Endothelial cell of umbilical vein (primary cell): ENCODE results near the gene SERPIND1. TPM values are rescaled to one million over a fixed set of nuclear protein-coding genes. Genes with fewer than 3 reads are reported as not detected.

Experiments
- BruUV-seq: library from RNA; stranded (reverse); fragments of 400-500 nt; replicated peaks from 2 replicates; lab custom pipeline; 2021; lab: Mats Ljungman, UMichigan
- CTCF ChIA-PET: fragments of 300-600, 350-600 bp; sonication (Branson Sonifier 250); formaldehyde crosslinking; loops from one replicate; lab custom pipeline; 2021; ENCODE audit warnings: antibody characterized with exemption, inconsistent platforms; lab: Charles Lee
- POLR2A ChIA-PET: fragments of 300-600, 350-600 bp; sonication (Branson Sonifier 250); formaldehyde crosslinking; loops from one replicate; lab custom pipeline; 2021; ENCODE audit warnings: antibody characterized with exemption, inconsistent platforms; lab: Charles Lee
- DNase-seq: peaks from one replicate; pipeline ENCODE4 v3.0.0-alpha.2; 2011; ENCODE audit warnings: low read depth, low spot score
- FAIRE-seq: peaks from 2 replicates; lab custom pipeline; 2011; peaks lifted over from hg19 to GRCh38; lab: Jason Lieb, UNC
- H2AFZ ChIP-seq: 2 replicates; pipeline ENCODE4 v1.6.0; 2012; ENCODE audit warnings: low read depth, low read length, control low read depth, inconsistent platforms
- H3K27ac ChIP-seq: 2 replicates; pipeline ENCODE4 v1.5.1; 2011; ENCODE audit warnings: low read depth, mild to moderate bottlenecking, control low read depth, low read length, moderate library complexity; ENCODE audit not compliant: insufficient read depth
- H3K27me3 ChIP-seq, 2 experiments: 2 replicates each; pipeline versions ENCODE4 v1.6.0 to v1.6.1; 2011; ENCODE audit warnings: low read length in 2 of 2, mixed read lengths in 1 of 2; ENCODE audit not compliant: control insufficient read depth in 2 of 2, insufficient read depth in 2 of 2
- H3K36me3 ChIP-seq, 2 experiments: 2 replicates in 1 of 2; 3 replicates in 1 of 2; pipeline ENCODE4 v1.5.1; 2011; ENCODE audit warnings: low read length in 2 of 2, mild to moderate bottlenecking in 1 of 2, moderate library complexity in 1 of 2; ENCODE audit not compliant: control insufficient read depth in 2 of 2, insufficient read depth in 2 of 2; ENCODE audit errors: extremely low read depth in 1 of 2
- H3K4me1 ChIP-seq: 3 replicates; pipeline ENCODE4 v1.5.1; 2011; ENCODE audit warnings: mild to moderate bottlenecking, low read length; ENCODE audit not compliant: control insufficient read depth, insufficient read depth; ENCODE audit errors: extremely low read depth
- H3K4me2 ChIP-seq: 2 replicates; pipeline ENCODE4 v1.6.1; 2011; ENCODE audit warnings: low read length, control low read depth, mixed read lengths; ENCODE audit not compliant: insufficient read depth
- H3K4me3 ChIP-seq, 3 experiments: fragments of 200-600 bp in 1 of 3; sonication (generic), shearing (Covaris generic) in 1 of 3; replicated peaks in 1 of 3; 2 replicates each; pipeline ENCODE4 v1.5.1; 2011 to 2016; ENCODE audit warnings: control low read depth in 3 of 3, low read length in 3 of 3, mild to moderate bottlenecking in 2 of 3, inconsistent platforms in 1 of 3, low read depth in 1 of 3, moderate library complexity in 1 of 3; ENCODE audit not compliant: insufficient read depth in 1 of 3
- H3K79me2 ChIP-seq: 2 replicates; pipeline ENCODE4 v1.6.0; 2012; ENCODE audit warnings: low read length, inconsistent platforms; ENCODE audit not compliant: control insufficient read depth, insufficient read depth
- H3K9ac ChIP-seq: replicated peaks from 2 replicates; pipeline ENCODE3; 2011; ENCODE audit warnings: low read length, control low read depth; ENCODE audit not compliant: insufficient read depth; ENCODE audit errors: extremely low read depth
- H3K9me1 ChIP-seq: replicated peaks from 3 replicates; pipeline ENCODE4 v1.6.0; 2011; ENCODE audit warnings: mild to moderate bottlenecking, low read length; ENCODE audit not compliant: control insufficient read depth, insufficient read depth; ENCODE audit errors: extremely low read depth
- H3K9me3 ChIP-seq: replicated peaks from 2 replicates; pipeline ENCODE4 v1.5.1; 2012; ENCODE audit warnings: low read length, inconsistent platforms; ENCODE audit not compliant: control insufficient read depth, insufficient read depth
- H4K20me1 ChIP-seq: replicated peaks from 2 replicates; pipeline ENCODE3; 2011; ENCODE audit warnings: mild to moderate bottlenecking, low read length; ENCODE audit not compliant: control insufficient read depth, insufficient read depth; ENCODE audit errors: extremely low read depth
- EZH2 ChIP-seq: IDR thresholded peaks from 2 replicates; pipeline ENCODE4 v1.6.1; 2012; ENCODE audit warnings: borderline replicate concordance, low read depth, mild to moderate bottlenecking, moderate library complexity, low read length, inconsistent platforms; ENCODE audit not compliant: severe bottlenecking
- FOS ChIP-seq: IDR thresholded peaks from 2 replicates; pipeline ENCODE4 v1.6.1; 2011; ENCODE audit warnings: mild to moderate bottlenecking, low read length, moderate library complexity, borderline replicate concordance; ENCODE audit not compliant: insufficient read depth
- GATA2 ChIP-seq: IDR thresholded peaks from 2 replicates; pipeline ENCODE4 v1.7.0; 2011; ENCODE audit warnings: low read depth, mild to moderate bottlenecking, moderate library complexity, mixed read lengths, low read length; ENCODE audit not compliant: insufficient read length, insufficient read depth
- JUN ChIP-seq: IDR thresholded peaks from 2 replicates; pipeline ENCODE4 v1.6.1; 2011; ENCODE audit warnings: borderline replicate concordance, low read depth; ENCODE audit not compliant: insufficient read length, insufficient read depth
- MYC ChIP-seq: IDR thresholded peaks from one replicate; pipeline ENCODE4 v1.6.1; 2011; ENCODE audit warnings: mild to moderate bottlenecking, low read depth, low read length
- POLR2A ChIP-seq: IDR thresholded peaks from 2 replicates; pipeline ENCODE4 v1.6.1; 2012; ENCODE audit warnings: low read depth, mild to moderate bottlenecking, control low read depth, low read length
- POLR2AphosphoS5 ChIP-seq: IDR thresholded peaks from 2 replicates; pipeline ENCODE4 v1.6.1; 2012; ENCODE audit warnings: low read depth, mild to moderate bottlenecking, control low read depth, low read length, moderate library complexity; ENCODE audit not compliant: insufficient read depth
- dilution Hi-C: fragments of 300-500 bp; cut with MboI; formaldehyde crosslinking; loops from one replicate; pipeline ENCODE4 v1.15.0; 2019; ENCODE audit warnings: low sequenced_read_pairs; ENCODE audit not compliant: extremely low pct_ligation_motif_present
- intact Hi-C: fragments of 100-400 bp; cut with micrococcal nuclease; formaldehyde crosslinking; loops from one replicate; pipeline ENCODE4 v1.10.0; 2022
- polyA plus RNA-seq, 4 experiments: library from polyadenylated mRNA; depleted of rRNA in 3 of 4; stranded (reverse) in 3 of 4; unstranded in 1 of 4; fragments of >200 nt; gene quantifications; 2 replicates each; pipeline versions ENCODE4 v1.2.1 to v1.2.3, GENCODE V29; 2011 to 2012; ENCODE audit warnings: missing spikeins in 1 of 4
- total RNA-seq: library from RNA; stranded (reverse); gene quantifications from 2 replicates; pipeline ENCODE4 v1.2.3, GENCODE V29; 2021
- TF ChIP-seq, protein P1 (sequence below): IDR thresholded peaks from 2 replicates; pipeline ENCODE4 v1.6.1; 2011; ENCODE audit not compliant: insufficient read depth, insufficient read length
- TF ChIP-seq, protein P2 (sequence below), 2 donors: IDR thresholded peaks; 1 replicate in 1 of 2; 2 replicates in 1 of 2; pipeline ENCODE4 v1.5.1; 2011; ENCODE audit warnings: low read length in 2 of 2, mild to moderate bottlenecking in 2 of 2, moderate library complexity in 2 of 2, control low read depth in 1 of 2, inconsistent platforms in 1 of 2, low read depth in 1 of 2; ENCODE audit not compliant: insufficient read depth in 1 of 2; ENCODE audit errors: extremely low read depth in 1 of 2

SERPIND1 gene
- total and polyA plus RNA-seq, 2 donors (not counting 3 experiments of a cell fraction or from before 2014, with no cell fraction given) = 0.94 to 1.8 TPM

DNA sequence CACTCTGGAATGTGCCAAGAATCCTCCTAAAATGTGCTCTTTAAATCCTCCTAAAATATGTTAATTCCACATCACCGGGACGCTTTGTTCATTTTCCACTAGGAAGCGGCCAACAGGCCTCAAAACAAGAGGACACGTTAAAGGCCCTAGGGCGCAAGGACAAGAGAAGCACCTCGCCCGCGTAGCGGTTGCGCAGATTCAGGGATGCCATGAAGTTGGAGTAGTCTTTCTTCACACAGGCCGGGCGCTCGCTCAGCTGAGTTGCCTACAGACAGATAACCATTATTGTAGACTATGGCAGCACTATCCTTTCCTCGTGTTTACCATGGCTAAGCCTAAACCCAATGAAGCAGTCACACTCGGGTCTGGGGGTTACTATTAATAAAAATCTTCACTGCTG, 29.5 kb upstream of the SERPIND1 start:
- no peaks in the 10 kb centered on the region for H4K20me1 ChIP-seq
- H3K4me3 ChIP-seq = no peak overlapping the region
- no peaks in the 10 kb centered on the region for H3K79me2 ChIP-seq
- no peaks in the 10 kb centered on the region for H3K4me1 ChIP-seq
- H3K4me2 ChIP-seq = no peak overlapping the region
- ChIA-PET CTCF (no interaction called here), POLR2A (no interaction called here)
- dilution Hi-C loops = no loop called here
- no peak for FAIRE-seq
- TF ChIP-seq, protein P1, sequence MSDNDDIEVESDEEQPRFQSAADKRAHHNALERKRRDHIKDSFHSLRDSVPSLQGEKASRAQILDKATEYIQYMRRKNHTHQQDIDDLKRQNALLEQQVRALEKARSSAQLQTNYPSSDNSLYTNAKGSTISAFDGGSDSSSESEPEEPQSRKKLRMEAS = no peak
- TF ChIP-seq, protein P2, sequence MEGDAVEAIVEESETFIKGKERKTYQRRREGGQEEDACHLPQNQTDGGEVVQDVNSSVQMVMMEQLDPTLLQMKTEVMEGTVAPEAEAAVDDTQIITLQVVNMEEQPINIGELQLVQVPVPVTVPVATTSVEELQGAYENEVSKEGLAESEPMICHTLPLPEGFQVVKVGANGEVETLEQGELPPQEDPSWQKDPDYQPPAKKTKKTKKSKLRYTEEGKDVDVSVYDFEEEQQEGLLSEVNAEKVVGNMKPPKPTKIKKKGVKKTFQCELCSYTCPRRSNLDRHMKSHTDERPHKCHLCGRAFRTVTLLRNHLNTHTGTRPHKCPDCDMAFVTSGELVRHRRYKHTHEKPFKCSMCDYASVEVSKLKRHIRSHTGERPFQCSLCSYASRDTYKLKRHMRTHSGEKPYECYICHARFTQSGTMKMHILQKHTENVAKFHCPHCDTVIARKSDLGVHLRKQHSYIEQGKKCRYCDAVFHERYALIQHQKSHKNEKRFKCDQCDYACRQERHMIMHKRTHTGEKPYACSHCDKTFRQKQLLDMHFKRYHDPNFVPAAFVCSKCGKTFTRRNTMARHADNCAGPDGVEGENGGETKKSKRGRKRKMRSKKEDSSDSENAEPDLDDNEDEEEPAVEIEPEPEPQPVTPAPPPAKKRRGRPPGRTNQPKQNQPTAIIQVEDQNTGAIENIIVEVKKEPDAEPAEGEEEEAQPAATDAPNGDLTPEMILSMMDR (IDR thresholded peaks at IDR 0.05; ENCODE audit: extremely low read depth in 1 of 2, insufficient read depth in 1 of 2, low read depth in 1 of 2, low read length in 2 of 2) = no peak
- TF ChIP-seq MYC (no peak), JUN (no peak), POLR2A (no peak), GATA2 (no peak), FOS (no peak), EZH2 (no peak), POLR2AphosphoS5 (no peak)
- no peak overlapping the region for H2AFZ ChIP-seq
- H3K27ac ChIP-seq = no peak overlapping the region
- H3K27me3 ChIP-seq = no peaks in the 10 kb centered on the region
- H3K9me1 ChIP-seq = no peaks in the 10 kb centered on the region
- intact Hi-C loops = no loop called here
- BruUV-seq = no TSS peak
- H3K9me3 ChIP-seq = no peaks in the 10 kb centered on the region
- DNase-seq = no peak
- H3K9ac ChIP-seq = no peak overlapping the region
- peaks cover 4% of the 10 kb centered on the region in 2 experiments for H3K36me3 ChIP-seq
